Stomach smooth muscle (tissue), 2 donors: ENCODE measurements around the gene PURB.

Experiments used
- H3K27ac ChIP-seq: one replicate; pipeline ENCODE4 v1.7.0; 2013; ENCODE audit warnings: mild to moderate bottlenecking, low read length, inconsistent platforms
- H3K27me3 ChIP-seq, 2 donors: one replicate each; pipeline ENCODE4 v1.7.0; 2013; ENCODE audit warnings: low read length in 2 of 2; ENCODE audit not compliant: insufficient read depth in 2 of 2, control insufficient read depth in 1 of 2
- H3K36me3 ChIP-seq, 2 donors: one replicate each; pipeline ENCODE4 v1.7.0; 2013; ENCODE audit warnings: low read length in 2 of 2; ENCODE audit not compliant: control insufficient read depth in 2 of 2, insufficient read depth in 2 of 2
- H3K4me1 ChIP-seq: one replicate; pipeline ENCODE4 v1.7.0; 2013; ENCODE audit warnings: low read length; ENCODE audit not compliant: control insufficient read depth, insufficient read depth
- H3K4me3 ChIP-seq, 2 donors: one replicate each; pipeline ENCODE4 v1.7.0; 2013; ENCODE audit warnings: low read length in 2 of 2
- H3K9ac ChIP-seq, 2 donors: one replicate each; pipeline ENCODE4 v1.7.0; 2013; ENCODE audit warnings: low read length in 2 of 2, mild to moderate bottlenecking in 1 of 2
- H3K9me3 ChIP-seq, 2 donors: one replicate each; pipeline ENCODE4 v1.7.0; 2013; ENCODE audit warnings: low read length in 2 of 2; ENCODE audit not compliant: control insufficient read depth in 2 of 2
- donor health status: healthy.
- donor health status: Pancreatic carcinoma.

PURB gene

DNA sequence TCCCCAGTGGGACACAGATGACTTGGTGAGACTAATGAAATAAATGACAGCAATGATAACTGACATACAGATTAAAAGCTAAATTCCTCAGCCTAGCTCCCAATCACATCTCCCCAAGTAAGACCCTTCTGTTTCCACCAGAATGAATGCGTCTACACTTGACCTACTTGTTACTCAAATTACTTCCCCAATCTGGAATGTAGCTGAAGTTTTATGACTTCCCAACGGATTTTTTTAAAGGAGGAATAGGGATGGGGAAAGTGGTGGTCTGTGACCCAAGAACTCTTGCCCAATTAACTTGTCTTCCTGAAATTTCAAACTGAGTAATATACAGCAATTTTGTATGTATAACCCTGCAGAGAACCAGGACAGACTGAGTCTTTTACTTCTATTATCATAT is 46.6 kb downstream of the PURB start:
- Histone ChIP-seq H3K9me3 (no peaks in the 10 kb centered on the region), H3K27me3 (no peaks in the 10 kb centered on the region), H3K4me3 (no peak overlapping the region), H3K4me1 (no peaks in the 10 kb centered on the region), H3K9ac (no peak overlapping the region), H3K36me3 (peaks cover 19 to 29% of the 10 kb centered on the region in 2 donors), H3K27ac (no peak overlapping the region)

DNA sequence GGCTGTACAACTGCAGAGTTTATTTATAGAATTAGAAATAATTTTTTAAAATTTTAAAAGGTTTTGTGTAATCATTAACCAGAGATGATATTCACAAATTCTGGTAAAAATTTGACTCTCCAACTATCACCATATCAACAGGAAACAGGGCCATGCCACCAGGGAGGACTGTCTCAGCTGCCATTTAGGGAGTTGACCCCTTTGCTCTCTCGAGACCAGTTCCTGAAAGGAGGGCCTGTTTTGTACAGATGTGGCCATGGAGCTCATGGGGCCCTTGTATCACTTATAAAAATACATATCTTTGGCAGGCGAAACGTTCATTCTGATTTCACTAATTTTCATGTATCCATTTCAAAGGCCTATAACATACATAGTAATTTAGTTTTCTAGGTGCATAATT is 57.8 kb downstream of the PURB start:
- H3K4me3 ChIP-seq: no peak overlapping the region
- H3K36me3 ChIP-seq: peaks cover 31 to 38% of the 10 kb centered on the region in 2 donors
- no peak overlapping the region for H3K27ac ChIP-seq
- no peak overlapping the region for H3K9ac ChIP-seq
- H3K27me3 ChIP-seq: no peaks in the 10 kb centered on the region
- no peaks in the 10 kb centered on the region for H3K4me1 ChIP-seq
- no peaks in the 10 kb centered on the region for H3K9me3 ChIP-seq
